Epithelial cell of prostate (primary cell): ENCODE results near the gene ZNF106.

Source experiments
- DNase-seq: peaks from one replicate; pipeline ENCODE4 v3.0.0-alpha.2; 2011; ENCODE audit warnings: low read depth, low spot score
- H3K27ac ChIP-seq: fragments of 450-650 bp; 2 replicates; pipeline ENCODE4 v1.5.1; 2017; ENCODE audit warnings: mild to moderate bottlenecking

ZNF106 gene

GRCh38 chr15:42374810-42375209 is 116.1 kb downstream of the ZNF106 start:
- DNase-seq, result no peak

GRCh38 chr15:42373936-42374335 is 117.0 kb downstream of the ZNF106 start:
- no peak for DNase-seq
- no peak overlapping the region for H3K27ac ChIP-seq

More at GRCh38 chr15:42374810-42375209, 116.1 kb downstream of the ZNF106 start:
- no peak overlapping the region for H3K27ac ChIP-seq

- DNase-seq, result no peak
- no peak overlapping the region for H3K27ac ChIP-seq
These were observed 117.7 kb downstream of the ZNF106 start for GRCh38 chr15:42373274-42373673.

- DNase-seq, result no peak
- no peak overlapping the region for H3K27ac ChIP-seq
These were observed 119.8 kb downstream of the ZNF106 start for GRCh38 chr15:42371096-42371495.

- DNase-seq, result no peak
- H3K27ac ChIP-seq, result no peak overlapping the region
These were observed 122.8 kb downstream of the ZNF106 start for GRCh38 chr15:42368096-42368495.

GRCh38 chr15:42367041-42367440 is 123.9 kb downstream of the ZNF106 start:
- no peak overlapping the region for H3K27ac ChIP-seq
- DNase-seq, result no peak

- DNase-seq, result no peak
- H3K27ac ChIP-seq, result no peak overlapping the region
These were observed 124.9 kb downstream of the ZNF106 start for GRCh38 chr15:42365921-42366550.

- no peak for DNase-seq
- no peak overlapping the region for H3K27ac ChIP-seq
These were observed 126.4 kb downstream of the ZNF106 start for GRCh38 chr15:42364529-42364928.

GRCh38 chr15:42363942-42364341 is 127.0 kb downstream of the ZNF106 start:
- H3K27ac ChIP-seq, result no peak overlapping the region
- DNase-seq, result no peak

- H3K27ac ChIP-seq, result no peak overlapping the region
- no peak for DNase-seq
These were observed 127.5 kb downstream of the ZNF106 start for GRCh38 chr15:42363487-42363886.
